ENCODE measurements around the gene SLC31A1. TPM values are rescaled to one million over a fixed set of nuclear protein-coding genes. Genes with fewer than 3 reads are reported as not detected.

The SLC31A1 gene
- total and polyA plus RNA-seq, 2 of the 13 experiments (the other 11 are each of a cell fraction or from before 2014, with no cell fraction given) = 62.9 to 70.0 TPM

GRCh38 chr9:113222482-113222841, 1.1 kb downstream of the SLC31A1 start (continued):
- TF ChIP-seq ELF3 (CRISPR knock-in tag; IDR thresholded peaks at IDR 0.05) (0 out of 2 replicates have a peak, but pooled peaks have one; percentile 27), NR2C2 (CRISPR knock-in tag; IDR thresholded peaks at IDR 0.05; ENCODE audit: borderline replicate concordance) (peak; percentile 34; the same call in 1 of the 2 replicates), ZNF891 (CRISPR knock-in tag; IDR thresholded peaks at IDR 0.05) (no peak), EZH2 (conservative IDR thresholded peaks at IDR 0.05; ENCODE audit: low read depth, low read length) (no peak), ZNF225 (CRISPR knock-in tag; IDR thresholded peaks at IDR 0.05) (no peak), RXRB (CRISPR knock-in tag; IDR thresholded peaks at IDR 0.05; ENCODE audit: borderline replicate concordance) (0 out of 2 replicates have a peak, but pooled peaks have one; percentile 11), MAZ (IDR thresholded peaks at IDR 0.05; ENCODE audit: borderline replicate concordance, low read depth, low read length) (no peak), MAZ (CRISPR knock-in tag; IDR thresholded peaks at IDR 0.05; ENCODE audit: low read depth) (0 out of 2 replicates have a peak, but pooled peaks have one; percentile 21), GLI4 (CRISPR knock-in tag; IDR thresholded peaks at IDR 0.05; ENCODE audit: borderline replicate concordance) (no peak), HOXA3 (CRISPR knock-in tag; IDR thresholded peaks at IDR 0.05) (peak; percentile 48), ZSCAN29 (CRISPR knock-in tag; conservative IDR thresholded peaks at IDR 0.05) (no peak), ZNF143 (CRISPR knock-in tag; IDR thresholded peaks at IDR 0.05) (no peak), NAIF1 (CRISPR knock-in tag; IDR thresholded peaks at IDR 0.05; ENCODE audit: borderline replicate concordance) (no peak), ZMAT3 (CRISPR knock-in tag; conservative IDR thresholded peaks at IDR 0.05) (0 out of 2 replicates have a peak, but pooled peaks have one; percentile 48), CEBPB (IDR thresholded peaks at IDR 0.05; ENCODE audit: borderline replicate concordance, low read depth, low read length) (peak; percentile 87)
- TF ChIP-seq, protein P1, sequence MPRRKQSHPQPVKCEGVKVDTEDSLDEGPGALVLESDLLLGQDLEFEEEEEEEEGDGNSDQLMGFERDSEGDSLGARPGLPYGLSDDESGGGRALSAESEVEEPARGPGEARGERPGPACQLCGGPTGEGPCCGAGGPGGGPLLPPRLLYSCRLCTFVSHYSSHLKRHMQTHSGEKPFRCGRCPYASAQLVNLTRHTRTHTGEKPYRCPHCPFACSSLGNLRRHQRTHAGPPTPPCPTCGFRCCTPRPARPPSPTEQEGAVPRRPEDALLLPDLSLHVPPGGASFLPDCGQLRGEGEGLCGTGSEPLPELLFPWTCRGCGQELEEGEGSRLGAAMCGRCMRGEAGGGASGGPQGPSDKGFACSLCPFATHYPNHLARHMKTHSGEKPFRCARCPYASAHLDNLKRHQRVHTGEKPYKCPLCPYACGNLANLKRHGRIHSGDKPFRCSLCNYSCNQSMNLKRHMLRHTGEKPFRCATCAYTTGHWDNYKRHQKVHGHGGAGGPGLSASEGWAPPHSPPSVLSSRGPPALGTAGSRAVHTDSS (CRISPR knock-in tag; conservative IDR thresholded peaks at IDR 0.05) = no peak
- TF ChIP-seq, protein P2, sequence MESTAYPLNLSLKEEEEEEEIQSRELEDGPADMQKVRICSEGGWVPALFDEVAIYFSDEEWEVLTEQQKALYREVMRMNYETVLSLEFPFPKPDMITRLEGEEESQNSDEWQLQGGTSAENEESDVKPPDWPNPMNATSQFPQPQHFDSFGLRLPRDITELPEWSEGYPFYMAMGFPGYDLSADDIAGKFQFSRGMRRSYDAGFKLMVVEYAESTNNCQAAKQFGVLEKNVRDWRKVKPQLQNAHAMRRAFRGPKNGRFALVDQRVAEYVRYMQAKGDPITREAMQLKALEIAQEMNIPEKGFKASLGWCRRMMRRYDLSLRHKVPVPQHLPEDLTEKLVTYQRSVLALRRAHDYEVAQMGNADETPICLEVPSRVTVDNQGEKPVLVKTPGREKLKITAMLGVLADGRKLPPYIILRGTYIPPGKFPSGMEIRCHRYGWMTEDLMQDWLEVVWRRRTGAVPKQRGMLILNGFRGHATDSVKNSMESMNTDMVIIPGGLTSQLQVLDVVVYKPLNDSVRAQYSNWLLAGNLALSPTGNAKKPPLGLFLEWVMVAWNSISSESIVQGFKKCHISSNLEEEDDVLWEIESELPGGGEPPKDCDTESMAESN (CRISPR knock-in tag; conservative IDR thresholded peaks at IDR 0.05) = no peak
- TF ChIP-seq, protein P3, sequence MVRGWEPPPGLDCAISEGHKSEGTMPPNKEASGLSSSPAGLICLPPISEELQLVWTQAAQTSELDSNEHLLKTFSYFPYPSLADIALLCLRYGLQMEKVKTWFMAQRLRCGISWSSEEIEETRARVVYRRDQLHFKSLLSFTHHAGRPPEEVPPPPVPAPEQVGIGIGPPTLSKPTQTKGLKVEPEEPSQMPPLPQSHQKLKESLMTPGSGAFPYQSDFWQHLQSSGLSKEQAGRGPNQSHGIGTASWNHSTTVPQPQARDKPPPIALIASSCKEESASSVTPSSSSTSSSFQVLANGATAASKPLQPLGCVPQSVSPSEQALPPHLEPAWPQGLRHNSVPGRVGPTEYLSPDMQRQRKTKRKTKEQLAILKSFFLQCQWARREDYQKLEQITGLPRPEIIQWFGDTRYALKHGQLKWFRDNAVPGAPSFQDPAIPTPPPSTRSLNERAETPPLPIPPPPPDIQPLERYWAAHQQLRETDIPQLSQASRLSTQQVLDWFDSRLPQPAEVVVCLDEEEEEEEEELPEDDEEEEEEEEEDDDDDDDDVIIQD (CRISPR knock-in tag; IDR thresholded peaks at IDR 0.05; ENCODE audit: low read depth) = peak; percentile 13; the same call in 1 of the 2 replicates
- TF ChIP-seq, protein P4, sequence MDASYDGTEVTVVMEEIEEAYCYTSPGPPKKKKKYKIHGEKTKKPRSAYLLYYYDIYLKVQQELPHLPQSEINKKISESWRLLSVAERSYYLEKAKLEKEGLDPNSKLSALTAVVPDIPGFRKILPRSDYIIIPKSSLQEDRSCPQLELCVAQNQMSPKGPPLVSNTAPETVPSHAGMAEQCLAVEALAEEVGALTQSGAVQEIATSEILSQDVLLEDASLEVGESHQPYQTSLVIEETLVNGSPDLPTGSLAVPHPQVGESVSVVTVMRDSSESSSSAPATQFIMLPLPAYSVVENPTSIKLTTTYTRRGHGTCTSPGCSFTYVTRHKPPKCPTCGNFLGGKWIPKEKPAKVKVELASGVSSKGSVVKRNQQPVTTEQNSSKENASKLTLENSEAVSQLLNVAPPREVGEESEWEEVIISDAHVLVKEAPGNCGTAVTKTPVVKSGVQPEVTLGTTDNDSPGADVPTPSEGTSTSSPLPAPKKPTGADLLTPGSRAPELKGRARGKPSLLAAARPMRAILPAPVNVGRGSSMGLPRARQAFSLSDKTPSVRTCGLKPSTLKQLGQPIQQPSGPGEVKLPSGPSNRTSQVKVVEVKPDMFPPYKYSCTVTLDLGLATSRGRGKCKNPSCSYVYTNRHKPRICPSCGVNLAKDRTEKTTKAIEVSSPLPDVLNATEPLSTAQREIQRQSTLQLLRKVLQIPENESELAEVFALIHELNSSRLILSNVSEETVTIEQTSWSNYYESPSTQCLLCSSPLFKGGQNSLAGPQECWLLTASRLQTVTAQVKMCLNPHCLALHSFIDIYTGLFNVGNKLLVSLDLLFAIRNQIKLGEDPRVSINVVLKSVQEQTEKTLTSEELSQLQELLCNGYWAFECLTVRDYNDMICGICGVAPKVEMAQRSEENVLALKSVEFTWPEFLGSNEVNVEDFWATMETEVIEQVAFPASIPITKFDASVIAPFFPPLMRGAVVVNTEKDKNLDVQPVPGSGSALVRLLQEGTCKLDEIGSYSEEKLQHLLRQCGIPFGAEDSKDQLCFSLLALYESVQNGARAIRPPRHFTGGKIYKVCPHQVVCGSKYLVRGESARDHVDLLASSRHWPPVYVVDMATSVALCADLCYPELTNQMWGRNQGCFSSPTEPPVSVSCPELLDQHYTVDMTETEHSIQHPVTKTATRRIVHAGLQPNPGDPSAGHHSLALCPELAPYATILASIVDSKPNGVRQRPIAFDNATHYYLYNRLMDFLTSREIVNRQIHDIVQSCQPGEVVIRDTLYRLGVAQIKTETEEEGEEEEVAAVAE (CRISPR knock-in tag; IDR thresholded peaks at IDR 0.05; ENCODE audit: borderline replicate concordance) = 0 out of 2 replicates have a peak, but pooled peaks have one; percentile 34
- TF ChIP-seq, protein P5, sequence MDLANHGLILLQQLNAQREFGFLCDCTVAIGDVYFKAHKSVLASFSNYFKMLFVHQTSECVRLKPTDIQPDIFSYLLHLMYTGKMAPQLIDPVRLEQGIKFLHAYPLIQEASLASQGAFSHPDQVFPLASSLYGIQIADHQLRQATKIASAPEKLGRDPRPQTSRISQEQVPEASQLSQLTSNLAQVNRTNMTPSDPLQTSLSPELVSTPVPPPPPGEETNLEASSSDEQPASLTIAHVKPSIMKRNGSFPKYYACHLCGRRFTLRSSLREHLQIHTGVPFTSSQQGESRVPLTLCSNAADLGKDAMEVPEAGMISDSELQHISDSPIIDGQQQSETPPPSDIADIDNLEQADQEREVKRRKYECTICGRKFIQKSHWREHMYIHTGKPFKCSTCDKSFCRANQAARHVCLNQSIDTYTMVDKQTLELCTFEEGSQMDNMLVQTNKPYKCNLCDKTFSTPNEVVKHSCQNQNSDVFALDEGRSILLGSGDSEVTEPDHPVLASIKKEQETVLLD (CRISPR knock-in tag; IDR thresholded peaks at IDR 0.05; ENCODE audit: low read depth) = no peak

Data from HepG2 (cell line).